ENCODE data around the gene LY9.

Gene LY9

DNA sequence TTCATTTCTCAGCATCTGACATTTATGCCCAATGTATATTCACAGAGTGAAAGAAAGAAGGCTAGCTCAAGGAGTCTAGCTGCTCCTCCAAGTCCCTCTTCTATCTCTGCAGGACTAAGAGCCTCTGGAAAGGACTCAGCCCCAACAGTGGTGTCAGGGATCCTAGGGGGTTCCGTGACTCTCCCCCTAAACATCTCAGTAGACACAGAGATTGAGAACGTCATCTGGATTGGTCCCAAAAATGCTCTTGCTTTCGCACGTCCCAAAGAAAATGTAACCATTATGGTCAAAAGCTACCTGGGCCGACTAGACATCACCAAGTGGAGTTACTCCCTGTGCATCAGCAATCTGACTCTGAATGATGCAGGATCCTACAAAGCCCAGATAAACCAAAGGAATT lies 3.7 kb downstream of the LY9 start:
- TF ChIP-seq, protein P1, sequence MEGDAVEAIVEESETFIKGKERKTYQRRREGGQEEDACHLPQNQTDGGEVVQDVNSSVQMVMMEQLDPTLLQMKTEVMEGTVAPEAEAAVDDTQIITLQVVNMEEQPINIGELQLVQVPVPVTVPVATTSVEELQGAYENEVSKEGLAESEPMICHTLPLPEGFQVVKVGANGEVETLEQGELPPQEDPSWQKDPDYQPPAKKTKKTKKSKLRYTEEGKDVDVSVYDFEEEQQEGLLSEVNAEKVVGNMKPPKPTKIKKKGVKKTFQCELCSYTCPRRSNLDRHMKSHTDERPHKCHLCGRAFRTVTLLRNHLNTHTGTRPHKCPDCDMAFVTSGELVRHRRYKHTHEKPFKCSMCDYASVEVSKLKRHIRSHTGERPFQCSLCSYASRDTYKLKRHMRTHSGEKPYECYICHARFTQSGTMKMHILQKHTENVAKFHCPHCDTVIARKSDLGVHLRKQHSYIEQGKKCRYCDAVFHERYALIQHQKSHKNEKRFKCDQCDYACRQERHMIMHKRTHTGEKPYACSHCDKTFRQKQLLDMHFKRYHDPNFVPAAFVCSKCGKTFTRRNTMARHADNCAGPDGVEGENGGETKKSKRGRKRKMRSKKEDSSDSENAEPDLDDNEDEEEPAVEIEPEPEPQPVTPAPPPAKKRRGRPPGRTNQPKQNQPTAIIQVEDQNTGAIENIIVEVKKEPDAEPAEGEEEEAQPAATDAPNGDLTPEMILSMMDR (IDR thresholded peaks at IDR 0.05; ENCODE audit: low read depth, low read length, missing control alignments), result no peak
- no peak for DNase-seq (ENCODE audit: extremely low read depth, low read depth)
- no peak overlapping the region for H3K4me3 ChIP-seq (replicated peaks; ENCODE audit: low read depth, low read length)

DNA sequence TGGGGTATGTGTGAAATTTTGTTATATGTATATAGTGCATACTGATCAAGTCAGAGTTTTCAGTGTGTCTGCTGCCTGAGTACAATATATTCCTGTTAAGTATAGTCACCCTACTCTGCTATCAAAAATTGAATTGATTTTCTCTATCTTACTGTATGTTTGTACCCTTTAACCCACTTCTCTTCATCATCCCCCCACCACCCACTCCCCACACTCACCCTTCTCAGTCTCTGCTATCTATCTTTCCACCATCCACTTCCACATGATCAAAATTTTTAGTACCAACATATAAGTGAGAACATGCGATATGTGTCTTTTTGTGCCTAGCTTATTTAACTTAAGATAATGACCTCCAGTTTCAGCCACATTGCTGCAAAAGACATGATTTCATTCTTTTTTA lies 4.2 kb downstream of the LY9 start:
- TF ChIP-seq, protein P1 (IDR thresholded peaks at IDR 0.05; ENCODE audit: low read depth, low read length, missing control alignments), result no peak
- no peak for DNase-seq (ENCODE audit: extremely low read depth, low read depth)
- no peak overlapping the region for H3K4me3 ChIP-seq (replicated peaks; ENCODE audit: low read depth, low read length)

DNA sequence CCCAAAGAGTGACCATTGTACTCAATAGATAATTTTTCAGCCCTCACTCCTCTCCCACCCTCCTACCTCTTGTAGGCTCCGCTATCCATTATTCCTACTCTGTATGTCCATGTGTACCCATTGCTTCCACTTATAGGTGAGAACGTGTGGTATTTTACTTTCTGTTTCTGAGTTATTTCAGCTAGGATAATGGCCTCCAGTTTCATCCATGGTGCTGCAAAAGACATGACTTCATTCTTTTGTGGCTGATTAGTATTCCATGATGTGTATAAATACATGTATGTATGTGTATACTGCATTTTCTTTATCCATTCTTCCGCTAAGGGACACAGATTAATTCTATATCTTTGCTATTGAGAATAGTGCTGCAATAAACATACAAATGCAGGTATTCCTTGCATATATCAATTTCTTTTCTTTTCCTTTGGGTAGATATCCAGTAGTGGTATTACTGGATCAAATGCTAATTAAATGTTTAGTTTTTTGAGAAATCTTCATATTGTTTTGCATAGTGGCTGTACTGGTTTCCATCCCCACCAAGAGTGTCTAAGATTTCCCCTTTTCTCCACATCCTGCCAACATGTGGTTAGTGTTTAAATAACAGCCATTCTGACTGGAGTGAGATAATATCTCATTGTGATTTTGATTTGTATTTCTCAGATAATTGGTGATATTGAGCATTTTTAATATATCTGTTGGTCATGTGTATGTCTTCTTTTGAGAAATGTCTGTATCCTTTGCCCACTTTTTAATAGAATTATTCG lies 4.9 kb downstream of the LY9 start:
- DNase-seq (ENCODE audit: extremely low read depth, low read depth), result no peak
- TF ChIP-seq, protein P1 (IDR thresholded peaks at IDR 0.05; ENCODE audit: low read depth, low read length, missing control alignments), result no peak

DNA sequence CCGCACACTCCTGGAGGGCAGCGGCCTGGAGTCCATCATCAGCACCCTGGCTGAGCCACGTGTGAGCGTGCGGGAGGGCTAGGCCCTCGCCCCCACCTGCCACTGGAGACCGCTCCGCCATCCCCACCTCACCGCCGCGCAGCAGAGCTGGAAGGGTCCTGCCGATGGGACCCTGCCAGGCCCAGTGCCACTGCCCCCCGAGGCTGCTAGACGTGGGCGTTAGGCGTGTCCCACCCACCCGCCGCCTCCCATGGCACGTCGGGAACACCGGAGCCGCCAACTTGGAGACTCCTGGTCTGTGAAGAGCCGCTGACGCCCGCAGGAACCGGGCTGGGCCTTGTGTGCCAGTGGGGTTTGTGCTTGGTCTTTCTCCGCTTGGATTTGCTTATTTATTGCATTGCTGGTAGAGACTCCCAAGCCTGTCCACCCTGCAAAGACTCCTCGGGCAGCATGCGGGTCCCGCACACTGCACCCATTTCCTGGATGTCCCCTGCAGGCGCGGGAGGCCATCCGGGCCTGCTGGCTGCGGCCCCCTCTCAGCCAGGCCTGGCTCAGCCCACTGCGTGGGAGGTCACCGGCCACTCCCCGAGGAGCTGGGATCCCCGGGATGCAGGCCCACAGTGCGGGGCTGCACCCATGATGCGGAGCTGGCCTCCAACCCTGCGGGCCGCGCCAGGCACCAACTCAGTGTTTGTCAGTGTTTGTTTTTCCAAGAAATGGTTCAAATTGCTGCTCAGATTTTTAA lies 6.0 kb downstream of the LY9 start:
- H3K4me3 ChIP-seq (replicated peaks; ENCODE audit: low read depth, low read length), result no peak overlapping the region
- no peak for DNase-seq (ENCODE audit: extremely low read depth, low read depth)

More for the DNA sequence above, 4.9 kb downstream of the LY9 start:
- H3K4me3 ChIP-seq (replicated peaks; ENCODE audit: low read depth, low read length), result no peak overlapping the region

DNA sequence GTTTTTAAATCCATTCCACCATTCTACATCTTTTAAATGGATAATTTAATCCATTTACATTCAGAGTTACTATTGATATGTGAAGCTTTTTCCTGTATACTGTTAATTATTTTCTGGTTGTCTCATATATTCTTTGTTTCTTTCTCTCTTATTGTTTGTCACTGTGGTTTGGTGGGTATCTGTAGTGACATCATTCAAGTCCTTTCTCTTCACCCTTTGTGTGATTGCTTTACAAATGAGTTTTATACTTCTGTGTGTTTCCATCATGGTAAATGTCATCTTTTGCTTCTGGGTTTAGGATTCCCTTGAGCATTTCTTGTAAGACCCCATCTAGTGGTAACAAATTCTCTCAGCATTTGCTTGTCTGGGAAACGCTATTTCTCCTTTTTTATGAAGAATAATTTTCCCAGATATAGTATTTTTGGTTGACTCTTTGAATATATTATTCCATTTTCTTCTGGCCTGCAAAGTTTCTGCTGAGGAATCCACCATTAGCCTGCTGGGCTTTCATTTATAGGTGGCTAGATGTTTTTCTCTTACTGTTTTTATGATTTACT lies 10.2 kb downstream of the LY9 start:
- TF ChIP-seq, protein P1 (IDR thresholded peaks at IDR 0.05; ENCODE audit: low read depth, low read length, missing control alignments), result no peak
- no peak for DNase-seq (ENCODE audit: extremely low read depth, low read depth)
- no peak overlapping the region for H3K4me3 ChIP-seq (replicated peaks; ENCODE audit: low read depth, low read length)

More for the DNA sequence above, 6.0 kb downstream of the LY9 start:
- TF ChIP-seq, protein P1 (IDR thresholded peaks at IDR 0.05; ENCODE audit: low read depth, low read length, missing control alignments), result no peak

DNA sequence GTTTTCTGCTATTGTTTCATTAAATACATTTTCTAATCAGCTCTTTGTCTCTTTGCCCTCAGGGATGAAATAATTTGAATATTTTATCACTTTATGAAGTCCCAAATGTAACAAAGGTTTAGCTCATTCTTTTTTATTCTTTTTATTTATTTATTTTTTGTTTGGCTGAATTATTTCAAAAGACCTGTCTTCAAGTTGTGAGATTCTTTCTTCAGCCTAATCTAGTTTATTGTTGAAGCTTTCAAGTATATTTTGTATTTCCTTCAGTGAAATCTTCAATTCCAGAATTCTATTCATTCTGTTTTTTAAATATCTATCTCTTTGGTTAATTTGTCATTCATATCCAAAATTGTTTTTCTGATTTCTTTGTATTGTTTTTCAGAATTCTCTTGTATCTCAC lies 10.8 kb downstream of the LY9 start:
- no peak for DNase-seq (ENCODE audit: extremely low read depth, low read depth)
- TF ChIP-seq, protein P1 (IDR thresholded peaks at IDR 0.05; ENCODE audit: low read depth, low read length, missing control alignments), result no peak
- H3K4me3 ChIP-seq (replicated peaks; ENCODE audit: low read depth, low read length), result no peak overlapping the region

All from HFF-Myc (cell line).